ENCODE data around the gene C1QA. TPM values are rescaled to one million over a fixed set of nuclear protein-coding genes. Genes with fewer than 3 reads are reported as not detected.

The C1QA gene
- total and polyA plus RNA-seq, 4 donors = 27.4 to 513 (median 391) TPM

DNA sequence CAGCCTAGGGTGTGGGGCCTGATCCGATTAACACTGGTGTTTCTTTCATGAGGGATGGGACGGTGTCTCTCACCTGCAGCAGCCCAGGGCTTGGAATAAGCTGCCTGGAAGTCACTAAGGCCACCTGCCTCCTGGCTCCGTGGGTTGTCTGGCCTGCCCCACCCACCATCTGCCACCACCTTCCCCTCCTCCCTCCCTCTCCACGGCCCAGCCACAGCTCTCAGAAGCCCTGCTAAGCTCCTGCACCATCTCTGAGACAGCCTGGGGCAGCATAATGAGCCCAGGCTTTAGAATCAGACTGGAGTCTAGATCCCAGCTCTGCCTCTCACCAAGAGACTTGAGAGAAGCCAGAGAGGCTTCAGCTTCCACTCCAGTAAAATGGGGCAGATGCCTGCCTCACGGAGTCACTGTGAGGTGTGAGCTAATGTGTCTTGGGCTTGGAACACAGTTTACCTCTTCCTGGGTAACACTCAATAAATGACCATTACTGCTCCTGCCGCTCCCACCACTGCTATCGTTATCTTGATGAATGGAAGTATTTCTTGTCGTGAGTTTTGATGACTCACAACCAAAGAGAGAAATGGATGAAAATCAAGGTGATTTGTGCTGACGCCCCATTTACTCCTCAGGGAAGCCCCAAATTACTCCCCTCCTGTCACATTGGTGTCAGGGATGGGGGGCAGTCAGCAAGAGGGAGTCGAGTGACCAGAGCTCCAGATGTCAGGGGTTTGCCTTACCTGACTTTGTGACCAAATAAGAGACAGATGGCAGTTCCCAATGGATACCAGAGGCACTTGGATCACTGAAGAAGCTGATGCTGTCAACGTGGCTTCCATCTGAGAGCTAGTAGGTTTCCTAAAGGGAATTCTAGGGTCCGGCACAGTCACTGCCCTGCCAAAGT, 23.5 kb upstream of the C1QA start:
- WGBS, 2 donors = 42 to 52% methylated on average over 12 of the region's 12 CpGs
- Histone ChIP-seq H3K27ac (ENCODE audit: low read depth in 1 of 2, low read length in 1 of 2) (no peak overlapping the region), H3K9me3 (ENCODE audit: control insufficient read depth in 4 of 4, insufficient read depth in 3 of 4, low read length in 3 of 4) (peaks cover 0 to 13% (median 0%) of the 10 kb centered on the region in 4 donors), H3K36me3 (ENCODE audit: control insufficient read depth in 4 of 4, insufficient read depth in 4 of 4, low read length in 4 of 4) (no peaks in the 10 kb centered on the region), H3K4me3 (no peak overlapping the region), H3K27me3 (ENCODE audit: control insufficient read depth in 3 of 3, insufficient read depth in 3 of 3, low read length in 2 of 3) (peaks cover 7 to 13% (median 9%) of the 10 kb centered on the region in 3 donors), H3K9ac (ENCODE audit: insufficient read depth in 1 of 2, low read length in 2 of 2) (no peak overlapping the region), H3K4me1 (ENCODE audit: control insufficient read depth in 5 of 5, insufficient read depth in 5 of 5, low read length in 5 of 5) (no peaks in the 10 kb centered on the region)
- TF ChIP-seq CTCF (IDR thresholded peaks at IDR 0.05; ENCODE audit: control extremely low read depth, extremely low read depth) = no peak
- DNase-seq (no peak), ATAC-seq (ENCODE audit: insufficient read depth, low FRiP score) (no peak)

- peaks cover 0 to 11% (median 0%) of the 10 kb centered on the region in 4 donors for H3K9me3 ChIP-seq (ENCODE audit: control insufficient read depth in 4 of 4, insufficient read depth in 3 of 4, low read length in 3 of 4)
- H3K27me3 ChIP-seq (ENCODE audit: control insufficient read depth in 3 of 3, insufficient read depth in 3 of 3, low read length in 2 of 3) = peaks cover 5 to 16% (median 7%) of the 10 kb centered on the region in 3 donors
- no peak overlapping the region for H3K4me3 ChIP-seq
- H3K9ac ChIP-seq (ENCODE audit: insufficient read depth in 1 of 2, low read length in 2 of 2) = no peak overlapping the region
- H3K36me3 ChIP-seq (ENCODE audit: control insufficient read depth in 4 of 4, insufficient read depth in 4 of 4, low read length in 4 of 4) = no peaks in the 10 kb centered on the region
- ATAC-seq (ENCODE audit: insufficient read depth, low FRiP score) (no peak), DNase-seq (no peak)
- 67 to 83% methylated on average over 5 of the region's 5 CpGs for WGBS, 2 donors
- H3K4me1 ChIP-seq (ENCODE audit: control insufficient read depth in 5 of 5, insufficient read depth in 5 of 5, low read length in 5 of 5) = no peaks in the 10 kb centered on the region
- no peak for TF ChIP-seq CTCF (IDR thresholded peaks at IDR 0.05; ENCODE audit: control extremely low read depth, extremely low read depth)
- no peak overlapping the region for H3K27ac ChIP-seq (ENCODE audit: low read depth in 1 of 2, low read length in 1 of 2)
Measured at GRCh38 chr1:22613572-22613918, 22.9 kb upstream of the C1QA start.

GRCh38 chr1:22613951-22614350, 22.5 kb upstream of the C1QA start:
- Histone ChIP-seq H3K36me3 (ENCODE audit: control insufficient read depth in 4 of 4, insufficient read depth in 4 of 4, low read length in 4 of 4) (no peaks in the 10 kb centered on the region), H3K27ac (ENCODE audit: low read depth in 1 of 2, low read length in 1 of 2) (no peak overlapping the region), H3K9me3 (ENCODE audit: control insufficient read depth in 4 of 4, insufficient read depth in 3 of 4, low read length in 3 of 4) (peaks cover 0 to 11% (median 0%) of the 10 kb centered on the region in 4 donors), H3K27me3 (ENCODE audit: control insufficient read depth in 3 of 3, insufficient read depth in 3 of 3, low read length in 2 of 3) (peaks cover 3 to 19% (median 7%) of the 10 kb centered on the region in 3 donors), H3K4me1 (ENCODE audit: control insufficient read depth in 5 of 5, insufficient read depth in 5 of 5, low read length in 5 of 5) (no peaks in the 10 kb centered on the region), H3K4me3 (no peak overlapping the region), H3K9ac (ENCODE audit: insufficient read depth in 1 of 2, low read length in 2 of 2) (no peak overlapping the region)
- no peak for TF ChIP-seq CTCF (IDR thresholded peaks at IDR 0.05; ENCODE audit: control extremely low read depth, extremely low read depth)
- 50 to 64% methylated on average over 12 of the region's 12 CpGs for WGBS, 2 donors
- ATAC-seq (ENCODE audit: insufficient read depth, low FRiP score) (no peak), DNase-seq (no peak)
